ENCODE measurements around the gene TMCC1.

TMCC1 gene

GRCh38 chr3:129694228-129694627 is 199.3 kb downstream of the TMCC1 start:
- no peak for TF ChIP-seq CTCF (IDR thresholded peaks at IDR 0.05; ENCODE audit: low read depth, low read length, missing control alignments)
- no peak for DNase-seq (ENCODE audit: low read depth)
- H3K4me3 ChIP-seq (ENCODE audit: low read depth, low read length) = no peak overlapping the region

GRCh38 chr3:129692743-129693142 is 200.8 kb downstream of the TMCC1 start:
- H3K4me3 ChIP-seq (ENCODE audit: low read depth, low read length) = no peak overlapping the region
- no peak for DNase-seq (ENCODE audit: low read depth)
- no peak for TF ChIP-seq CTCF (IDR thresholded peaks at IDR 0.05; ENCODE audit: low read depth, low read length, missing control alignments)

GRCh38 chr3:129690963-129691362 is 202.5 kb downstream of the TMCC1 start:
- no peak for TF ChIP-seq CTCF (IDR thresholded peaks at IDR 0.05; ENCODE audit: low read depth, low read length, missing control alignments)
- no peak for DNase-seq (ENCODE audit: low read depth)
- no peak overlapping the region for H3K4me3 ChIP-seq (ENCODE audit: low read depth, low read length)

- TF ChIP-seq CTCF (IDR thresholded peaks at IDR 0.05; ENCODE audit: low read depth, low read length, missing control alignments) = no peak
- no peak overlapping the region for H3K4me3 ChIP-seq (ENCODE audit: low read depth, low read length)
- DNase-seq (ENCODE audit: low read depth) = peak; percentile 54
Observed at GRCh38 chr3:129690406-129690805, 203.1 kb downstream of the TMCC1 start.

- DNase-seq (ENCODE audit: low read depth) = no peak
- H3K4me3 ChIP-seq (ENCODE audit: low read depth, low read length) = no peak overlapping the region
- TF ChIP-seq CTCF (IDR thresholded peaks at IDR 0.05; ENCODE audit: low read depth, low read length, missing control alignments) = no peak
Observed at GRCh38 chr3:129689036-129689435, 204.5 kb downstream of the TMCC1 start.

GRCh38 chr3:129688271-129688895 is 205.1 kb downstream of the TMCC1 start:
- DNase-seq (ENCODE audit: low read depth) = no peak
- H3K4me3 ChIP-seq (ENCODE audit: low read depth, low read length) = no peak overlapping the region
- no peak for TF ChIP-seq CTCF (IDR thresholded peaks at IDR 0.05; ENCODE audit: low read depth, low read length, missing control alignments)

GRCh38 chr3:129687586-129688125 is 205.9 kb downstream of the TMCC1 start:
- DNase-seq (ENCODE audit: low read depth) = no peak
- TF ChIP-seq CTCF (IDR thresholded peaks at IDR 0.05; ENCODE audit: low read depth, low read length, missing control alignments) = no peak
- no peak overlapping the region for H3K4me3 ChIP-seq (ENCODE audit: low read depth, low read length)
